Left ventricle myocardium inferior (tissue), 1 donor: ENCODE data around the gene REEP1. TPM values are rescaled to one million over a fixed set of nuclear protein-coding genes. Genes with fewer than 3 reads are reported as not detected.

Experiments used
- DNase-seq: peaks from one replicate; pipeline ENCODE4 v3.0.0-alpha.2; 2020
- H3K27ac ChIP-seq: fragments of 200-600 bp; replicated peaks from 2 replicates; pipeline ENCODE4 v1.8.0; 2021
- H3K27me3 ChIP-seq: fragments of 200-600 bp; 2 replicates; pipeline ENCODE4 v1.8.0; 2021; ENCODE audit warnings: low read depth
- H3K36me3 ChIP-seq: fragments of 200-600 bp; 2 replicates; pipeline ENCODE4 v1.8.0; 2021
- H3K4me1 ChIP-seq: fragments of 200-600 bp; 2 replicates; pipeline ENCODE4 v1.8.0; 2021
- H3K4me3 ChIP-seq: fragments of 200-600 bp; 2 replicates; pipeline ENCODE4 v1.8.0; 2021; ENCODE audit warnings: mild to moderate bottlenecking, moderate library complexity
- H3K9me3 ChIP-seq: fragments of 200-600 bp; replicated peaks from 2 replicates; pipeline ENCODE4 v1.8.0; 2021
- intact Hi-C: fragments of 100-400 bp; cut with micrococcal nuclease; formaldehyde crosslinking; loops from one replicate; pipeline ENCODE4 v1.11.0; 2022
- total RNA-seq: library from RNA; stranded (reverse); fragmentation: NEBNext Ultra II Directional; extraction: Animal tissue kit (Norgen Biotek cat#: 25700); gene quantifications from one replicate; pipeline ENCODE4 v1.2.1, GENCODE V29; 2021
- TF ChIP-seq, protein P1 (sequence below): fragments of 200-600 bp; IDR thresholded peaks from 2 replicates; pipeline ENCODE4 v1.8.0; 2021; ENCODE audit warnings: antibody characterized with exemption, mild to moderate bottlenecking, borderline replicate concordance
- donor health status: DM: no; HTN: yes; CAD: no; lungs with severe emphysema.

The REEP1 gene
- total RNA-seq, 1 donor from 2014 or later = 30.2 TPM

DNA sequence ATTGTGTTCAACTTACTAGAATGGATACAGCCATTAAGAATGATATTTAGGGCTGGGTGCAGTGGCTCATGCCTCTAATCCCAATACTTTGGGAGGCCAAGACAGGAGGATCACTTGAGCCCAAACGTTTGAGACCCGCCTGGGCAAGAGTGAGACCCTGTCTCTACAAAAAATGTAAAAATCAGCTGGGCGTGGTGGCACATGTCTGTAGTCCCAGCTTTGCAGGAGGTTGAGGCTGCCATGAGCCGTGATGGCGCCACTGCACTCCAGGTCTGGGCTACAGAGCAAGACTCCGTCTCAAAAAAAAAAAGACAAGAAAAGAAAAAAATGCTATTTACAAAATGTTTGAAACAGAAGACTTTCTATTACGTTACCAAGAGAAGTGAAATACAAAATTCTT is 30.0 kb downstream of the REEP1 start:
- H3K36me3 ChIP-seq = no peaks in the 10 kb centered on the region
- TF ChIP-seq, protein P1, sequence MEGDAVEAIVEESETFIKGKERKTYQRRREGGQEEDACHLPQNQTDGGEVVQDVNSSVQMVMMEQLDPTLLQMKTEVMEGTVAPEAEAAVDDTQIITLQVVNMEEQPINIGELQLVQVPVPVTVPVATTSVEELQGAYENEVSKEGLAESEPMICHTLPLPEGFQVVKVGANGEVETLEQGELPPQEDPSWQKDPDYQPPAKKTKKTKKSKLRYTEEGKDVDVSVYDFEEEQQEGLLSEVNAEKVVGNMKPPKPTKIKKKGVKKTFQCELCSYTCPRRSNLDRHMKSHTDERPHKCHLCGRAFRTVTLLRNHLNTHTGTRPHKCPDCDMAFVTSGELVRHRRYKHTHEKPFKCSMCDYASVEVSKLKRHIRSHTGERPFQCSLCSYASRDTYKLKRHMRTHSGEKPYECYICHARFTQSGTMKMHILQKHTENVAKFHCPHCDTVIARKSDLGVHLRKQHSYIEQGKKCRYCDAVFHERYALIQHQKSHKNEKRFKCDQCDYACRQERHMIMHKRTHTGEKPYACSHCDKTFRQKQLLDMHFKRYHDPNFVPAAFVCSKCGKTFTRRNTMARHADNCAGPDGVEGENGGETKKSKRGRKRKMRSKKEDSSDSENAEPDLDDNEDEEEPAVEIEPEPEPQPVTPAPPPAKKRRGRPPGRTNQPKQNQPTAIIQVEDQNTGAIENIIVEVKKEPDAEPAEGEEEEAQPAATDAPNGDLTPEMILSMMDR = no peak
- no peak for DNase-seq
- no peak overlapping the region for H3K27ac ChIP-seq
- H3K9me3 ChIP-seq = no peaks in the 10 kb centered on the region
- H3K4me3 ChIP-seq = no peak overlapping the region
- intact Hi-C loops = no loop called here
- H3K27me3 ChIP-seq = no peaks in the 10 kb centered on the region
- peaks cover 23% of the 10 kb centered on the region for H3K4me1 ChIP-seq

DNA sequence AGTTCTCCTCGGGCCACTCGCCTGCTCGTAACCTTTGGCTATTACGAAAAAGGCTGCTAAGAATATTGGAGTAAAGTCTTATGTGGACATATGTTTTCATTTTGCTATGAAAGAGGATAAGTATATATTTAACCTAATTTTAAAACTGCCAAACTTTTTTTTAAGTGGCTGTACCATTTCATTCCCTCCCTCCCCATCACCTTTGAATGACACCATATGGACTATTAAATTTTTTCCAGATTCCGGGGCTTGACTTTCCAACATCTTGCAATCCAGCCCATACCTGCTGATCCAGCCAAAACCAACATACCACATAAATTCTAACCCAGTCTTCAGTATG is 31.5 kb downstream of the REEP1 start:
- Histone ChIP-seq H3K9me3 (no peaks in the 10 kb centered on the region), H3K4me3 (no peak overlapping the region), H3K27me3 (no peaks in the 10 kb centered on the region), H3K27ac (no peak overlapping the region), H3K36me3 (no peaks in the 10 kb centered on the region), H3K4me1 (peaks cover 32% of the 10 kb centered on the region)
- intact Hi-C loops = no loop called here
- DNase-seq = no peak
- TF ChIP-seq, protein P1 = no peak

DNA sequence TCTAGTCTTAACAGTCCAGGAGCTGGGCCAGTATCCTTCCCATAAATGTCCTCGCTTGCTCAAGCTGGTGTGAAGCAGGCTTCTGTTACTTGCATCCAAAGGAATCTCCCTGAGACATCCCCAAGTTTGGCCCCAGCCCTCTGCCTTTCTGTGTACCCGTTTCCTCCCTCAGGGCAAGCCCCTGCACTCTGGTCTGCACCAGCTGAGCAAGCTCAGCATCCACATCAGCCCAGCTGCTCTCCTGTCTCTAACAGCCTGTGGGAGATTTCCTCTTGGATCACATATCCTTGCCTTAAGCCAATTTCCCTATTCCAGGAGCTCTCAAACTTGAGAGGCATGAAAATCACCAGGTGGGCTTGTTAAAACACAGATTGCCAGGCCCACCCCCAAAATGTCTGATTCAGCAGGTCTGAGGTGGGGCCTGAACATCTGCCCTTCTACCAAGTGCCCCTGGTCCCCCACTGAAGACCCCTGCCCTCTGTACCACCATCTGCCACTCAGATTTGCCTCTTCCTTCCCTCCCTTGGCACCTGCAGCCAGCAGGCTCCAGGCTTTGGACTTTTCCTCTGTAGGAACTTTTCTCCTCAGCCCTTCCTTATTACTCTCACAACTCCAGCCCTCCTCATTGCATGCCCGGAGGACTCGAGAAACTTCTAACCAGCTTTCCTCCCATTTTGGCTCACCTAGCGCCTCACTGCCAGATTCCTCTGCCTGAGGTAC is 32.1 kb downstream of the REEP1 start:
- Histone ChIP-seq H3K27ac (no peak overlapping the region), H3K4me3 (no peak overlapping the region), H3K36me3 (no peaks in the 10 kb centered on the region), H3K27me3 (no peaks in the 10 kb centered on the region), H3K4me1 (peaks cover 36% of the 10 kb centered on the region), H3K9me3 (no peaks in the 10 kb centered on the region)
- intact Hi-C loops = no loop called here
- TF ChIP-seq, protein P1 = no peak
- no peak for DNase-seq

DNA sequence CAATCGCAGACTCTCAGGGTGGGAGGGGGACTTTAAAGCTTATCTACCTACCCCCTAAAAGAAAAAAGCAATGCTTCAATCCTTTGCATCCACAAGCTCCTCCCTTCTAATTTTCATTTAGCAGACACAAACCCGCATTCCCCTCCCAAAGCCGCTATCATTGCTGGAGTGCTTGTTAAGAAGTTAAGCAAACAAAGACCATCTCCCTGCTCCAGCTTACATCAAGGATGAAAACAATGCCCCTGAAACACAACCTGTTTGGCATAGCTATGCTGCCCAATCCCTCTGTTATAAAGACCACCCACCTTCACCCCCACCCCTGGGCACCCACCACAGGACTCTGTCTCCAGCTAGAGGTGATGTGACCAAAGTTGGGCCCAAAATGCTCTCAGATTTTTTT is 33.0 kb downstream of the REEP1 start:
- Histone ChIP-seq H3K27me3 (no peaks in the 10 kb centered on the region), H3K9me3 (no peaks in the 10 kb centered on the region), H3K27ac (no peak overlapping the region), H3K4me1 (peaks cover 46% of the 10 kb centered on the region), H3K4me3 (no peak overlapping the region), H3K36me3 (no peaks in the 10 kb centered on the region)
- TF ChIP-seq, protein P1 = no peak
- DNase-seq = no peak
- intact Hi-C loops = no loop called here

DNA sequence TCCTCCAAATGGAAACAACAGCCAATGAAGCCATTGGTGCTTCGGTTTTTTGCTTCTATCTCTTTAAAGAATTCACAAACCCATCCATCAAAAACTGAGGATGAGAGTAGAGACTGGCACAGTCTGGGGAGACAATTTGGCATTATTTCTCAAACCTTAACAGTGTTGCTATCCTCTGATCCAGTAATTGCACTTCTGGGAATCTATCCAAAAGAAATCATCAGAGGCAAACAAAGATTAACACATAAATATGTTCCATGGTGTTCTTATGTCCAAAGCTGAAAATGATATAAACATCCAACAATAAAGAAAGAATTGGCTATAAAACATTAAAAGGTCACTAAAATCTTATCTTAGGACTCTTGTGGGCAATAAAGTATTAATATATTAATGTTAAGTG is 35.1 kb downstream of the REEP1 start:
- peaks cover 50% of the 10 kb centered on the region for H3K4me1 ChIP-seq
- TF ChIP-seq, protein P1 = no peak
- intact Hi-C loops = no loop called here
- no peaks in the 10 kb centered on the region for H3K9me3 ChIP-seq
- DNase-seq = no peak
- no peaks in the 10 kb centered on the region for H3K36me3 ChIP-seq
- no peaks in the 10 kb centered on the region for H3K27me3 ChIP-seq
- H3K27ac ChIP-seq = peak overlapping the region; percentile 44
- no peak overlapping the region for H3K4me3 ChIP-seq
